22Rv1 (cell line): Measurements from ENCODE around the gene MEI4.

Source experiments
- ZFX ChIP-seq: fragments of 450-650 bp; IDR thresholded peaks from 2 replicates; pipeline ENCODE4 v1.6.1; 2017; ENCODE audit warnings: antibody characterized with exemption, borderline replicate concordance
- TF ChIP-seq, protein P1 (sequence below): fragments of 450-650 bp; IDR thresholded peaks from 2 replicates; pipeline ENCODE4 v1.5.1; 2017; ENCODE audit warnings: mild to moderate bottlenecking

DNA sequence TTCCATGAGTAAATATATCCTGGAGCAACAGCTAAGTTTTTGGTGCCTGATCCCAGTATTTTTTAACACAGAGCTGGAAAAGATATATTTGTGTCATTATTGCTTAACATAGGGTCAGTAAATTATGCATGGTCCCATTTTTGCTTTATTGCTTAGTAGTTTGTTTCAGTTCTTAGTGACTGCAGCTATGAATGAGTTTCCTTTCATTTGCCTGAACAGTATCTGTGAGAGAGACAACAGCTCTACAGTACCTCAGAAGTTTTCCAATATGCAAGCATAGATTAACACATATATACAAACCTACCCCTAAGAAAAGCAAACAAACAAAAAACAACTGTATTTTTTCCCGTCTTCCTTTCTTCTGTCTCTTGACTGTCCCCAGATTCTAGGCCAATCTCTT lies 160.3 kb downstream of the MEI4 start:
- TF ChIP-seq, protein P1, sequence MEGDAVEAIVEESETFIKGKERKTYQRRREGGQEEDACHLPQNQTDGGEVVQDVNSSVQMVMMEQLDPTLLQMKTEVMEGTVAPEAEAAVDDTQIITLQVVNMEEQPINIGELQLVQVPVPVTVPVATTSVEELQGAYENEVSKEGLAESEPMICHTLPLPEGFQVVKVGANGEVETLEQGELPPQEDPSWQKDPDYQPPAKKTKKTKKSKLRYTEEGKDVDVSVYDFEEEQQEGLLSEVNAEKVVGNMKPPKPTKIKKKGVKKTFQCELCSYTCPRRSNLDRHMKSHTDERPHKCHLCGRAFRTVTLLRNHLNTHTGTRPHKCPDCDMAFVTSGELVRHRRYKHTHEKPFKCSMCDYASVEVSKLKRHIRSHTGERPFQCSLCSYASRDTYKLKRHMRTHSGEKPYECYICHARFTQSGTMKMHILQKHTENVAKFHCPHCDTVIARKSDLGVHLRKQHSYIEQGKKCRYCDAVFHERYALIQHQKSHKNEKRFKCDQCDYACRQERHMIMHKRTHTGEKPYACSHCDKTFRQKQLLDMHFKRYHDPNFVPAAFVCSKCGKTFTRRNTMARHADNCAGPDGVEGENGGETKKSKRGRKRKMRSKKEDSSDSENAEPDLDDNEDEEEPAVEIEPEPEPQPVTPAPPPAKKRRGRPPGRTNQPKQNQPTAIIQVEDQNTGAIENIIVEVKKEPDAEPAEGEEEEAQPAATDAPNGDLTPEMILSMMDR: no peak
- no peak for TF ChIP-seq ZFX
